Osteocyte (in vitro differentiated cells): ENCODE measurements around the gene ERLIN1. TPM values are rescaled to one million over a fixed set of nuclear protein-coding genes. Genes with fewer than 3 reads are reported as not detected.
"Not testable (repeated sequence)": the region's sequence is repeated elsewhere in the genome, so short reads cannot be mapped to it uniquely, and the experiment has no call there.

Experiments used
- DNase-seq: peaks from one replicate; pipeline ENCODE4 v3.0.0; 2021; ENCODE audit warnings: mixed read lengths; ENCODE audit not compliant: unreplicated experiment; ENCODE audit errors: extremely low spot score
- H3K27ac Mint-ChIP-seq: one replicate; pipeline ENCODE4 v1.8.0; 2021; ENCODE audit warnings: mild to moderate bottlenecking, mixed read lengths; ENCODE audit not compliant: unreplicated experiment
- H3K27me3 Mint-ChIP-seq: one replicate; pipeline ENCODE4 v1.8.0; 2021; ENCODE audit warnings: mixed read lengths; ENCODE audit not compliant: unreplicated experiment
- H3K36me3 Mint-ChIP-seq: one replicate; pipeline ENCODE4 v1.8.0; 2021; ENCODE audit warnings: mixed read lengths; ENCODE audit not compliant: unreplicated experiment
- H3K4me1 Mint-ChIP-seq: one replicate; pipeline ENCODE4 v1.8.0; 2021; ENCODE audit warnings: mixed read lengths; ENCODE audit not compliant: unreplicated experiment
- H3K4me3 Mint-ChIP-seq: one replicate; pipeline ENCODE4 v1.8.0; 2021; ENCODE audit warnings: mild to moderate bottlenecking, moderate library complexity, mixed read lengths; ENCODE audit not compliant: unreplicated experiment
- H3K9me3 Mint-ChIP-seq: one replicate; pipeline ENCODE4 v1.8.0; 2021; ENCODE audit warnings: mixed read lengths; ENCODE audit not compliant: unreplicated experiment
- total RNA-seq: library from RNA; stranded (reverse); gene quantifications from 2 replicates; pipeline ENCODE4 v1.2.1, GENCODE V29; 2021
- TF ChIP-seq, protein P1 (sequence below): fragments of 200-600 bp; sonication (generic); IDR thresholded peaks from 2 replicates; pipeline ENCODE4 v1.5.0; 2021; ENCODE audit warnings: antibody characterized with exemption, mild to moderate bottlenecking, moderate library complexity

Gene ERLIN1
- total RNA-seq, 1 donor from 2014 or later = 28.2 TPM

DNA sequence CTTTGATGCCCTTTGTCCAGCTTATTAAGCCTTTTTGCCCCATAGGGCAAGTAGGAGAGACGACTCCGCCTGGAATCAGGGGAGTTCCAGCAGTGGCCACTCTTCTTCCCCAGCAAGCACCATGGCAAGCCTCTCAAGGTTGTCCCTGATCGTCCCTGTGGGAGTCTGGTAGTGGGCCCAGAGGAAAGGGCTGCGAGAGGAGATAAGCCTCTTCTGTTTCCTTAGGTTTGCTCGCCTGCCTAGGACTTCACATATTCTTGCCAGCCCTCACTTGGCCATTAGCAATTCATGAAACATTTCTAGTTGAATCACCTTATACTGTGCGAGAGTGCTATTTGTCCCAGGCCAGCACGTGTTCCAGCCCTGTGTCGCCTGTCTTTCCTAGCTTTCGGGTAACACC is 56.4 kb downstream of the ERLIN1 start:
- DNase-seq = no peak
- no peaks in the 10 kb centered on the region for H3K36me3 Mint-ChIP-seq
- H3K27me3 Mint-ChIP-seq = peaks cover 34% of the 10 kb centered on the region
- H3K27ac Mint-ChIP-seq = no peak overlapping the region
- no peak overlapping the region for H3K4me3 Mint-ChIP-seq
- no peaks in the 10 kb centered on the region for H3K9me3 Mint-ChIP-seq
- no peaks in the 10 kb centered on the region for H3K4me1 Mint-ChIP-seq
- TF ChIP-seq, protein P1, sequence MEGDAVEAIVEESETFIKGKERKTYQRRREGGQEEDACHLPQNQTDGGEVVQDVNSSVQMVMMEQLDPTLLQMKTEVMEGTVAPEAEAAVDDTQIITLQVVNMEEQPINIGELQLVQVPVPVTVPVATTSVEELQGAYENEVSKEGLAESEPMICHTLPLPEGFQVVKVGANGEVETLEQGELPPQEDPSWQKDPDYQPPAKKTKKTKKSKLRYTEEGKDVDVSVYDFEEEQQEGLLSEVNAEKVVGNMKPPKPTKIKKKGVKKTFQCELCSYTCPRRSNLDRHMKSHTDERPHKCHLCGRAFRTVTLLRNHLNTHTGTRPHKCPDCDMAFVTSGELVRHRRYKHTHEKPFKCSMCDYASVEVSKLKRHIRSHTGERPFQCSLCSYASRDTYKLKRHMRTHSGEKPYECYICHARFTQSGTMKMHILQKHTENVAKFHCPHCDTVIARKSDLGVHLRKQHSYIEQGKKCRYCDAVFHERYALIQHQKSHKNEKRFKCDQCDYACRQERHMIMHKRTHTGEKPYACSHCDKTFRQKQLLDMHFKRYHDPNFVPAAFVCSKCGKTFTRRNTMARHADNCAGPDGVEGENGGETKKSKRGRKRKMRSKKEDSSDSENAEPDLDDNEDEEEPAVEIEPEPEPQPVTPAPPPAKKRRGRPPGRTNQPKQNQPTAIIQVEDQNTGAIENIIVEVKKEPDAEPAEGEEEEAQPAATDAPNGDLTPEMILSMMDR = no peak

DNA sequence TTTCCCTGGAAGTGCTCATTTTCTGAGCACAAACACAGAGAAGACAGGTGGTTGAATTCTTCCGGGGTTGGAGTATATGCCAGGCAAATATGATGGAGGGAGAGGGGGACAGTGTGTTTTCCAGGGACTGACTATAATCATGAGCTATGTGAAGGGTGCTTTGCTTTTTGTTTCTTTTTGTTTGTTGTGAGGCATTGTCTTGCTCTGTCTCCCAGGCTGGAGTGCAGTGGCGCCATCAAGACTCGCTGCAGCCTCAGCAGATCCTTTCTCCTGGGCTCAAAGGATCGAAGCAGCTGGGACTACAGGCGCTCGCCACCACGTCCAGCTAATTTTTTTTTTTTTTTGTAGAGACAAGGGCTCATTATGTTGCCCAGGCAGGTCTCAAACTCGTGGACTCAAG is 56.9 kb downstream of the ERLIN1 start:
- DNase-seq = no peak
- no peaks in the 10 kb centered on the region for H3K9me3 Mint-ChIP-seq
- TF ChIP-seq, protein P1 = no peak
- H3K27me3 Mint-ChIP-seq = peaks cover 38% of the 10 kb centered on the region
- H3K27ac Mint-ChIP-seq = no peak overlapping the region
- no peaks in the 10 kb centered on the region for H3K36me3 Mint-ChIP-seq
- no peak overlapping the region for H3K4me3 Mint-ChIP-seq
- no peaks in the 10 kb centered on the region for H3K4me1 Mint-ChIP-seq

DNA sequence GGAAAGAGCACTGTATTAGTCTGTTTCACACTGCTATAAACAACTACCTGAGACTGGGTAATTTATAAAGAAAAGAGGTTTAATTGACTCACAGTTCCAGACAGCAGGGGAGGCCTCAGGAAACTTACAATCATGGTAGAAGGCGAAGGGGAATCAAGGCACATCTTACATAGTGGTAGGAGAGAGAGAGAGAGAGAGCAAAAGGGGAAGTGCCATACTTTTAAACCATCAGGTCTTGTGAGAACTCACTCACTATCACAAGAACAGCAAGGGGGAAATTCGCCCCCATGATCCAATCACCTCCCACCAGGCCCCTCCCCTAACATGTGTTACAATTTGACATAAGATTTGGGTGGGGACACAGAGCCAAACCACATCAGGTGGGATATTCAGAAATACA is 60.5 kb downstream of the ERLIN1 start:
- not testable (repeated sequence) for H3K4me1 Mint-ChIP-seq, DNase-seq, H3K9me3 Mint-ChIP-seq, H3K27ac Mint-ChIP-seq, H3K4me3 Mint-ChIP-seq, H3K36me3 Mint-ChIP-seq
- H3K27me3 Mint-ChIP-seq = peaks cover 43% of the 10 kb centered on the region

DNA sequence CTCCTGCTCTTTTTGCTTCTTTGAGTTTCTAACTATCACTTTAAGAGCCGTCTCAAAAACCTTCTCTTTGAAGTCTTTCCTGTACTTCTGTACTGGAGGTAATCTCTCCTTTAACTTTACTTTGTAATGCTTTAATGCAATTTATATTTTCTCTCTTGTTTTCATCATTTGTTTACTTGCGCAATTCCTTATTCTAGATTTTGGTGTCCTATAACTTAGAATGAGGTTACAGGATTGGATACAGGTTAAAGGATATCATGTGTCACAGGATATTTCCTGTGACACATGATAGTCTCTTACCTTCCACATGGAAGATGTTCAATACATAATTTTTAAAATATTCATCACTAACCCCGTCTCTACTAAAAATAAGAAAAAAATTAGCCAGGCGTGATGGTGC is 61.7 kb downstream of the ERLIN1 start:
- no peaks in the 10 kb centered on the region for H3K9me3 Mint-ChIP-seq
- H3K27ac Mint-ChIP-seq = no peak overlapping the region
- H3K36me3 Mint-ChIP-seq = no peaks in the 10 kb centered on the region
- DNase-seq = no peak
- H3K4me3 Mint-ChIP-seq = no peak overlapping the region
- H3K4me1 Mint-ChIP-seq = no peaks in the 10 kb centered on the region
- TF ChIP-seq, protein P1 = no peak
- peaks cover 44% of the 10 kb centered on the region for H3K27me3 Mint-ChIP-seq

DNA sequence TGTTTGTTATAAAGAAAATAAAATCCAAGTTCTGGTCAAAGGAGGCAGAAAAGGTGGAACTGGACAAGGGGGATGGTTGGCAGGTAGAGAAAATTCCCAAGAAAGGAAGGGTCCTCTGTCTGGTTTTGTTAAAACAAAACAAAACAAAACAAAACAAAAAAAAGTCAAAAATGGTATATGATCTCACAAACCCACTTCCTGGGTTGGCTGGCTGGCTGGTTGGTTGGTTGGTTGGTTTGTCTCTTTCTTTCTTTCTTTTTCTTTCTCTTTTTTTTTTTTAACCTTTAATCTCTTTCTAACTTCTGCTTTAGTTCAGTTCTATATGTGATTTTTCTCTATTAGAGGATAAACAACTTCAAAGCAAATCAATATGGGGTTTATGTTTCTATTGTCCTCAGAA is 63.0 kb downstream of the ERLIN1 start:
- no peak for DNase-seq
- H3K4me1 Mint-ChIP-seq = no peaks in the 10 kb centered on the region
- H3K27ac Mint-ChIP-seq = no peak overlapping the region
- H3K9me3 Mint-ChIP-seq = no peaks in the 10 kb centered on the region
- H3K4me3 Mint-ChIP-seq = no peak overlapping the region
- peaks cover 36% of the 10 kb centered on the region for H3K27me3 Mint-ChIP-seq
- no peaks in the 10 kb centered on the region for H3K36me3 Mint-ChIP-seq
- TF ChIP-seq, protein P1 = no peak

DNA sequence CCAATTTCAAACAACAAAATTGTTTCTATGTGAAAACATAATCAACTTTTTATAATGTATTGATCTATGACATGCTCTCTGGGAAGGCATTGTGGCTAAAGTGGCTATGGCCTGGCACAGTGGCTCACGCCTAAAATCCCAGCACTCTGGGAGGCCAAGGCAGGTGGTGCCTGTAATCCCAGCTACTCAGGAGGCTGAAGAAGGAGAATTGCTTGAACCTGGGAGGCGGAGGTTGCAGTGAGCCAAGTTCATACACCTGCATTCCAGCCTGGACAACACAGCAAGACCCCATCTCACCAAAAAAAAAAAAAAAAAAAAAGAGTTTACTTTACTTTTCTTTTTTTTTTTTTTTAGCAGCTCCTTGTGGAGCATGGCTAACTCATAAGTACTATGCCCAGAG is 65.3 kb downstream of the ERLIN1 start:
- Mint-ChIP-seq H3K36me3 (no peaks in the 10 kb centered on the region), H3K9me3 (no peaks in the 10 kb centered on the region), H3K27me3 (peaks cover 29% of the 10 kb centered on the region), H3K4me3 (no peak overlapping the region), H3K27ac (no peak overlapping the region), H3K4me1 (no peaks in the 10 kb centered on the region)
- TF ChIP-seq, protein P1 = no peak
- no peak for DNase-seq
